COLO668 (cell line): ENCODE results near the gene ADNP2.
A peak's percentile ranks its signal among the peaks of the same experiment; 100 is the strongest.

Source experiments
- DNase-seq: peaks from one replicate; lab custom pipeline; 2025; ENCODE audit not compliant: unreplicated experiment; lab: John Stamatoyannopoulos, UW

Gene ADNP2

DNA sequence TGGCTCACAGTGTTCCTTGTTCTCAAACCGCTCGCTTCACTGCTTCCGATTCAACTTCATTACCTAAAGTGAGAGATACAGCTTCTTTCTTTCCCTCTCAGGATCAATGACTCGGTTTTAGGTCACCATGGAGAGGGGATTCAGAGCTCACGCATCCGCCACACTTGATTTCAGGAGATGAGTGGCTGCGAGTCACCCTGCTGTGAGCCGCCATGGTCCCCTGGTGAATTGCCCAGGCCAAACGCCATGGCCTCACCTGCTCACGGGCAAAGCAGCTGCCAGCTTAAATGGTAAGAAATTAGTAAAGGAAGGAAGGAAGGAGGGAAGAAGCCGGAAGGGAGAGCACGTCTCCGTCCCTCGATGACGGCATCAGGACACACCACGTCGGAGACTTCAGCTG is 60.5 kb downstream of the ADNP2 start:
- DNase-seq: no peak

DNA sequence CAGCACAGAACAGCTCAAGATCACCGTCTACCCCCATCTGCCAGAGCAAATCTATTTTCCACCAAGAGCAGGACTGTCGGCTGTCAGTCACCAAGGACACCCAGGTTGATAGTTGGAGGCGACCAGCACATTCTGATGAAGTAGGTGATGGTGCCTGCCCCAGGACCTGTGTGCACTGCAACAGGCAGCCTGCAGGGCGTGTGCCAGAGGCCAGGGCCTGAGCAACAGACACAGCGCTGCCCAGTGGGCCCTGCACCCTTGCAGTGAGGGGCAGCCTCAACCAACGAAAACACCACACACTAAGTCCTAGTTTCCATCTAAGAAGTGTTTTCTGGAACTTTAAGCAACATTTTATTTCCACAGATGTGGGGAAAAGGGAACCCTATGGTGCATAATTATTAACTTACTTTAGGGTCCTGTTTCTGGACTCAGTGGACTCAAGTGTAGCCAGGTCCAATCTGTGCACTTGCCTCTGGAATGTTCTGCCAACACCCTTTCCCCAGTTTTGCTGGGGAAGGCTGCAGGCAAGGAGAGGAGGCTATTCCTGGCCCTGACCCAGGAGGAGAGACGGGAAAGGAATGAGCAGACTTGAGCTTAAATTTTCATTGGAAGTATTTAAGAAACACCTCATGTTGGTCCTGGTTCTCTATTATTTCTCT is 61.5 kb downstream of the ADNP2 start:
- no peak for DNase-seq

DNA sequence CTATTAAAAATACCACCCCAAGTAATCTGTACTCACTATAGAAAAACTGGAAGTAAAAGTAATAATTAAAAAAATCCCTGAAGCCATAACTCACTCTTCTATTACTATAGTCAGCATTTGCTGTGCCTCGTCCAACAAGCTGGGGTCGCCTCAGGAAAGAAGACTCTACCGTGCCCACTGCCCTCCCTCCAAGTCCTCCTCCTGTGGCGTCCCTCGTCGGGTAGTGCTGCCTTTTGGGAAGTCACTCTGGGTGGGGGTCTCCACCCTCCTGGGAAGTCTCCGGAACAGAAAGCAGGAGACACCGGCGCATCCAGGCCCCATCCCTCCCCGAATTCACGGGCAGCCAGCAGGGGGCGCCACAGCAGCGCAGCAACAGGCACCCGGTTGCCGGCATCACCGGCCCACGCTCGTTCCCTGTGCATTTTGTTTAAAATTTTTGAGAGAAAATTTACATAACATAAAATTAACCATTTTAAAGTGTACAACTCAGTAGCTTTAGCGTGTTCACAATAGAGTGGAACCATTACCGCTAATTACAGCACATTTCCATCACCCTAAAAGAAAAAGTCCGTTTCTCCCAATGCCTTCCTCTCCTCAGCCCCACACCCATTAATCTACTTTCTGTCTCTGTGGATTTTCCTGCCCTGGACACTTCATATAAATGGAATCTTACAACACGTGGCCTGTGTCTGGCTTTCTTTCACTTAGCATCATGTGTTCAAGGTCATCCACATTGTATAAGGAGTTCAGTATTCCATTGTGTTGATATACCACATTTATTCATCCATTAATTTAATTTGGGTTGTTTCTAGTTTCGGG is 62.2 kb downstream of the ADNP2 start:
- peak; percentile 57 for DNase-seq

DNA sequence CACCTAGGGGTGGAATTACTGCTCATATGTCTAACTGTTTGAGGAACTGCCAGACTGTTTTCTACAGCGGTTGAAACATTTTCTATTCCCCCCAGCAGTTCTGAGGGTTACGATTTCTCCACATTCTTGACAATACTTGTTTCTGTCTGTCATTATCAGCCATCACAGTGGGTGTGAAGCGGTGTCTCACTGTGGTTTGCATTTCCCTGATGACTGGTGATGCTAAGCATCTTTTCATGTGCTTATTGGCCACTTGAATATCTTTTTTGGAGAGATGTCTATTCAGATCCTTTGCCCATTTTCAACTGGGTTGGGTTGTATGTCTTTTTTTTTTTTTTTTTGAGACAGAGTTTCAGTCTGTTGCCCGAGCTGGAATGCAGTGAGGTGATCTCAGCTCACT is 63.0 kb downstream of the ADNP2 start:
- no peak for DNase-seq

DNA sequence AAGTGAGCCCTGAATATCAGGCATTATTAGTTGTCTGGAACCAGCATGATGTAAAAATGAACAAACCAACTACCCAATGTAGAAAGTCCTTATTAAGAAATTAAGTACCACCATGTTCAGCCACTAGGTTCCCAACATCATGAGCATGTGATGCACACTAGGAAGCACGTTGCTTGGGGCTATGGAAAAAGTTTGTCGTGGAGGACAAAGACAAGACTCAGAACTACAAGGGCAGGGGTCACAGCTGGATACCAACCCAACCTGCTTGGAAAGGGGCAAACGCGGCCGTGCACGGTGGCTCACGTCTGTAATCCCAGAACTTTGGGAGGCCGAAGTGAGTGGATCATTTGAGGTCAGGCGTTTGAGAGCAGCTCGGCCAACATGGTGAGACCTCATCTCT is 64.0 kb downstream of the ADNP2 start:
- no peak for DNase-seq

DNA sequence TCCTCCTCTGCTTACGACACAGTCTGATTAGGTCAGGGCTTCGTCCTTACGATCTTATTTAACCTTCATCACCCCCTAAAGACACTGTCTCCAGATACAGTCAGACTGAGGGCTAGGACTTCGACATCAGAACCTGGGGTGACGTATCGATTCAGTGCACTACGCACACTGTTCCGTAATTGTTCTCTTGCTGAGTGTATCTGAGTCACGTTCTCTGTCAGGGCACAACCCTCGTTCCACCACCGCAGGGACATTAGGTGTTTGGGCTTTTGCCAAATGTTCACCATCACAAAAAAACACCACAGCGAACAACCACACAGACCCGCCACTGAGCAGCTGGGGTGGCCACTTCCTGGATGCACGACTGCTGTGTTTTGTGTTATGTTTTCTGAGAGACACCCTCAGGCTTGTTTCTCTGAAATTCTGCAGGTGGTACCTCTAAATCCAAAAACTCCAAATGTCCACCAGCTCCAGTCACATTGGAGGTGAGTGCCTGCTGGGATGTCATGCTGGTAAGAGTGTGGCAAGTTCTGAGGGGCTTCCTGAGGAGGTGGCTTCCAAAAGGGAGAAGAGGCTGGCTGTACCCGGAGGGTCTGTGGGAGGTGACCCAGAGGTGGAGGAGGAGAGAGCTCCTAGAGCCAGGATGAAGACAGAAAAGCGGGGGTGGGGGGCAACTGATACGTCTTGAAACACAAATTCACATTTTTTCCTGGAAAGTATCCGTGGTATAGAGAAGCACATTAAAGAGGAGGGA is 66.6 kb downstream of the ADNP2 start:
- no peak for DNase-seq

DNA sequence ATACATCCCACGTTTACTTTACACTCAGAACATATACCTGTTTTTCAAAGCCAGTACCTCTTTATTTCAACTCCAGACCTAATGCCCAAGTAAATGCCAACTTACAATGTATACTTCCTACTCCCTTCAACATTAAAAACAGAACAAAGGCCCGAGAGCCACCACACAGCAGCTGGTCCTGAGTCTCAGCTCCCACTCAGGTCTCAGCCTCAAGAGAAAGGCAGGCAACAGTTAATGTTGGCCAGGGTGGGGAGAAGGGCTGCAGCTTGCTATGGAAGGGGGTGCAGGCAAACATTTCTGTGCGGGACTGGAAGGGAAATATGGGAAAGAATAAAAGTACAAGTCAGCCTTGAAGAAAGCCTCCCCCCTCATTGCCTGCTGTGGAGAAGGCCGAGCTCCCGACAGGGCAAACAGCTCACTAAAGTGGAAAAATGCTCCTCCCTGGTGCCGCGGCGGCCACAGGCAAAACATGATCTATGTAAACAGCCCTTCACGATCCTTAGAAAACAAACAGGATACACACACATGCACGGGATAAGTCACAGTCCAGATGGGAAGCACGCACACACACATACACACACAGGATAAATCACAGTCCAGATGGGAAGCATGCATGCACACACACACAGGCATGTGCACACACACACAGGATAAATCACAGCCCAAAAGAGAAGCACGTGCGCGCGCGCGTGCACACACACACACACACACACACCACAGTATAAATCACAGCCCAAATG is 67.4 kb downstream of the ADNP2 start:
- DNase-seq: peak; percentile 59

DNA sequence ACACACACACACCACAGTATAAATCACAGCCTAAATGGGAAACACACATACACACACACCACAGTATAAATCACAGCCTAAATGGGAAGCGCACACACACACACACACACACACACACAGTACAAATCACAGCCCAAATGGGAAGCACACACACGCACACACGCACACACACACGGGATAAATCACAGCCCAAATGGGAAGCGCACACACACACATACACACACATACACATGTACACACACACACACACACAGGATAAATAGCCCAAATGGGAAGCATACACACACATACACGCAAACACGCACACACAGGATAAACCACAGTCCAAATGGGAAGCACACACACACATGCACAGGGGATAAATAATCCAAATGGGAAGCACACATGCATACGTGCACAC is 68.1 kb downstream of the ADNP2 start:
- DNase-seq: no peak

DNA sequence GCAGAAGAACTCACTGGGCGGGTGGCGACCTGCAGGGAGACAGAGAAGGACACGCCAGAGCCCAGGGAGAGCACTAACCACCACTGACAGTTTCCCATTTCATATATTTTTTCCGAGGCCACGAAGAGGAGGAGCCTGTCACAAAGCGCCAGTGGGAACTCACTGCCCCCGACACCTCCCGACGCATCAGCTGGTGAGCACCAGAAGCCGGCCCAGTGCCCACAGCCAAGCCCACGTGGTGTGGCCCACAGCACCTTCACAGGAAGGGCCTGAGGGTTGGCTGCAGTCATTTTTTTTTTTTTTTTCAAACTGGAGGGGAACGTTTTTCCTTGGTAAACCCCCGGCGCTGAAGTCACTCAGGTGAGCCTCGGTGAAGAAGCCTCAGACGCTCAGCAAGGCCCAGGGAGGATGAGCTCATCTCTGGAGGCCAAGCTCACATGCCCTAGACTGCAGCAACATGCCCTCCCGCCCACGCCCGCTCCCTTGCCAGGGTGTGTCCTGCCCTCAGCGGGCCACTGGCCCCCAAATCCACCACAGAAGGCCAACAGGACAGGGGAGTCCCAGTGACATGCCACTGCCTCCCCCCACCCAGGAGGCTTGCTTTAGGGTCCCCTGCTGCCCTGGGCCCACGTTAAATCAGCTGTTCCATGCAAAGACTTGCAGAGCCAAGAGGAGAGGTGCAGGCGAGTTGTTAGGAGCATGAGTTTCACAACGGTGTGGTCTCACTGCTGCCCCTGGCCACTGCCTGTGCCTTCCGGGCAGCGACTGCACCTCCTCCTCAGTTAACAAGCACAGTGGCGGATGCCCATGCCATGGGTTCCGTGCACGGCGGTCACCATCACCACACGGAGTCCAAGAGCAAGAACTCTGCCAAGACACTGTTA is 70.1 kb downstream of the ADNP2 start:
- no peak for DNase-seq

DNA sequence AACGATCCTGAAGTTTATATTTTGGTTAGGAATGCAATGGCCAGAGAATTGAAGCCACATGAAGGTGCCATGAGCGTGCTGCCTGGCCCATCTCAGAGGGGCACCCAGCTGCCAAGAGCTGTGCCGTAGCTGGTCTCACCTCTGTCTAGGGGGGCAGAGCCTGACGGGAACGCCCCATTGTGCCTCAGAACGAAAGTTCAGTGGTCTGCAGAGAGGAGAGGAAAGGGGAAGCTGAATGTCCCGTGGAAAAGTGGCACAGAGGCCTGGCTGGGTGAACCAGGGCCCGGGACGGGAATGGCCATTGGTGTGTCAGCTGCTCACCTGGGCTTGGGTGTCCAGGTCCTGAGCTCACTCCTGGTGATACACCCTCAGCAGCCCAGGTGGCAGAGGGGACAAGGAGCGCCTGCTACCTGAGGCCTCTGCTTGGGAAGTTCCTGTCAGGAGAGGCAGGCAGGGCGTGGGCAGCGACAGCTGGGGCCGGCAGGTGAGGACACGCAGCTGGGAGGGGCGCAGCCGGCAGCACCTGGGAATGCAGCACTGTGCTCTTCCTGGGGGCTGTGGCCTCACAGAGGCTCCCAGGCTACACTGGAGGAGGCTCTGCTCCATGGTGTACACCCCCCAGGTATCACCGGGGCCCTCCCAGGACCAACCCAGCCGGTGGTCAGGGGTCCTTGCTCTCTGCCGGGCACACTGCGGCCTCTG is 70.9 kb downstream of the ADNP2 start:
- peak; percentile 84 for DNase-seq

DNA sequence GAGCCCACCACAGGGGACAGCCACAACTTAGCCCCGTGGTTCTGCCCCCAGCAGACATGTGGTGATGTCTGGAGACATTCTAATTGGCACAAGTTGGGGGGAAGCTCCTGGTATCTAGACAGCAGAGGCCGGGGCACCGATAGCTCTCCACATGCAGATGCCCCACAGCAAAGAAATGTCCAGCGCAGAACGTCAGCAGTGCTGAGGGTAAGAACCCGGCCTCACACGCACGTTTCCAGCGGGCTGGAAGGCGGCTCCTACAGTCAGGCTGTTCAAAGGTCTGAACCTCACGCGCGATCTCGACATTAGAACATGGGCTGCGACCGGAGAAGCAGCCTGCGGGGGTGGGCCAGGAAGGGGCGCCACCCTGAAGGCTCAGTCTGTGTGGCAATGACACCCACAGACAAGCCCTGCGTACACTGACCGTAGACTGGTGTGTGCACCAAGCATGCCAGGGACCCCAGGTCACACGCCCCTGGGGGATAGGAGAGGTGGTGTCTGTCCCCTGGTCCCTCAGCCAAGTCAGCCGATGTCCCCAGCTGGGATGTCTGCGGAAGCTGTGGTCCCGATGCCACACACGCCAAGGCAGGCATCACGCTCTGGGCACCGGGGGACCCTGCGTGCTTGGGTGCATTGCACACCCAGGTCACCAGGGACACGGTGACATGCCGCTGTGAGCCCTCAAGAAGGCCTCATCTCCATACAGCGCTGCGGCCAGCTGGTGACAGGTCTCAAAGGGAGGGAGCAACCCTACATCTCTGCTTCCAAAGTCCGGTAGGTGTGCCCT is 71.9 kb downstream of the ADNP2 start:
- DNase-seq: no peak

DNA sequence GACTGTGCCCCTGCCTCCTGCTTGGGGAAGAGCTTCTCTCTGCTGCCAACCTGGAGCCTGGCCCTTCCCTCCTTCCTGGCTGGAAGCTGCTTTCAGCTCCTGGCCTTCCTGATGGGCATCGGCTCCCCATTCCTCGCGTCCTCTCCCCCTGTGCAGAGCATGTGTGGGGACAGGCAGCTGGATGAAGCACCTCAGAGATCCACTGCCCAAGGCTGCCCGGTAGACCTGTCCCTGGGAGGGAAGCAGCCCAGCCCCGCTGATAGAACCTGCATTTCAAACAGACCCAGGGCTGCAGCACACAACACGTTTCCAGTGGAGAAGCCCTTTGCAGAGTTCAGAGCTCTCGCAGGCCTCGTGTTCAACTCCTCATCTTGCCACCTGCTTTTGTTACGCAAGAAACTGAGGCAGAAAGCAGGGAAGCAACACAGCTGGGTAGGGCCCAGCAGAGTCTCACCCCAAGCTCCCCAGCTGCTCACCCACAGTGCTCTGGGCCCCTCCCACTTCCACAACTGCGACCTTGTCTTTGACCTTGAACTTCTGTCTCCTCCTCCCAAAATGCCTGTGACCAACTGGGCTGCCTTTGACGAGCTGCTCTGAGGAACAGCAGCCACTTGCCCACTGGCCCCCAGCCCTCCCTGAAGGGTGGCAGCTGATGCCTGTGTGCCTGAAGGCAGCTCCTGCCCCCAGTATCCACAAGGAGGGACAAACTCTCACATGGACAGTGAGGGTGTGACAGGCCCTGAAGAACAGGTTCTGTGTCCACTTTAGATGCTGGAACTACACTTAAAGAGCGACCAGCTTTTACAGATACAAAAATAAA is 72.8 kb downstream of the ADNP2 start:
- no peak for DNase-seq

DNA sequence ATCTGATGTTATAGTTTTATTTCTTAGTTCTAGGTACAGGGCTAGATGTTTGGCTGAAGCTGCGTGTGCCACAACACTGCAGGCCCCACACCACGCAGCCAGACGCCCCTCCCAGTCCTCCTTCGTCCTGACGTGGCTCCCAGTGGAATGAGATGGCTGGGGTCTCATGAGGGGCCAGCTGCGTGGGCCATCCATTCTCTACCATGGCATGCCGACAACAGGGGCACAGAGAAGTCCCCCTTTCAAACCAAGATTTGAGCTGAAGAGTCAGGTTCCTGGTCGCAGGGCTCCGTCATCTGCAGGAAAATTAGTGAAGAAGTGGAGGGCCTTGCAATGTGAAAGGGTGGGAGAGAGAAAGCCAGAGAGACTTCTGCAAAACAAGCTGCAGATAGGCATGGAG is 73.8 kb downstream of the ADNP2 start:
- no peak for DNase-seq

DNA sequence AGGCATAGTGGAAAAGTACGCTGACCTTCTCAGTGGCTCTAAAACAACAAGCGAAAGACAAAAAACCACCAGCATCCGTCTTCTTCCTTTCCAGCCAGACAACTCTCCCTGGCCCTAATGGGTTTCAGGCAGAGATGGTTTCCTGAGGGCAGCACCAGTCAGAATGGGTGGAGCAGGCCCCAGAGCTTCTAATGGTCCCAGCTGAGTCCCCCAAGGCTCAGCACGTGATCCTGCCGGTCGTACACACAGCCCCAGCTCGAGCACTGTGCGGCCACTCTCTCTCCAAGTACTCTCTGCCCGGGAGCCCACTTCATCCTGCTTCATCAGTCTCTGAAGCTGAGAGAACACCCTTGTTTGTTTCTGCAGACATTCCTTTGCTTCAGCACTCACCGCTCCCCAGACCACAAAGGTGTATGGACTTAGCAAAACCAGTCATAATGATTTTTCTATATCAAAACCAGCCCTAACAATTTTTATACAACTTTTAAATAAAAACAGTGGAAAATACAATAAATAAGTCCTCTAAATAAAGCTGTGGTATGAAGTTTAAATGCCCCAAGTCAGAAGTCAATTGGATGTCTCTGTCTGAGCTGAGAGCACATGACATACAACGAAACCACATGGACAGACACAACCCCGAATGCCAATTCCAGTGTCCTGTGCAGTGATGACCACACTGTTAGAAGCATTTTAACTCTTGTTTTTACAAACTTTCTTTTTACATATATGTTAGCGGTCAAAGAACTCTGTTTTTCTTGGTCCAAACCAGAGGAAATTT is 74.4 kb downstream of the ADNP2 start:
- no peak for DNase-seq

DNA sequence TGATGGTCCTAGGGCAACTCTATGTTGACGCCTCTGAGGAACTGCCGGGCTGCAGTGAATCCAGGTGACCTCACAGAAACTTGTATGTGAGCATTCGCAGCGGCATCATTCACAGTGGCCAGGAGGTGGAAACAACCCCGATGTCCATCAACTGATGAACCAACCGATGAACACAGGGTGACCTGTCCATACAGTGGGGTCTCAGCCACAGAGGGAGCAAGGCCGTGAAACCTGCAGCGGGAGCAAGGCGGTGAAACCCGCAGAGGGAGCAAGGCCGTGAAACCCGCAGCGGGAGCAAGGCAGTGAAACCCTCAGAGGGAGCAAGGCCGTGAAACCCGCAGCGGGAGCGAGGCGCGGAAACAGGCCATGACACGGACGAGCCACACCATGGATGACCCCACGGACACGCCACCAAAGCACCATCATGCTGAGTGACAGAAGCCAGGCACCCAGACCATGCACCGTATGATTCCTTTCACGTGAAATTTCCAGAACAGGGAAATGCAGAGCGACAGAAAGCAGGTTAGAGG is 75.2 kb downstream of the ADNP2 start:
- DNase-seq: no peak

DNA sequence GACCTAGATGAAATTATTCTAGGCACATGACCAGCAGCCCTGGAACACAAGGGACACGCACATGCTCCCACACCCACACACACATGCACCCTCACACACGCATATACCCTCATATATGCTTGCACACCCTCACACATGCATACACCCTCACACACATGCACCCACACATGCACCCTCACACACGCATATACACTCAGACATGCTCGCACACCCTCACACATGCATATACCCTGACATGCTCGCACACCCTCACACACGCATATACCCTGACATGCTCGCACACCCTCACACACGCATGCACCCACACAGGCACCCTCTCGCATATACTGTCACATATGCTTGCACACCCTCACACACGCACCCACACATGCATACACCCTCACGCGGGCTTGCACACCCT is 76.5 kb downstream of the ADNP2 start:
- no peak for DNase-seq
